Ishikawa (cell line): ENCODE results near the gene DHX32.

Source experiments
- CEBPB ChIP-seq: IDR thresholded peaks from 2 replicates; pipeline ENCODE4 v1.6.1; 2012
- CREB1 ChIP-seq: IDR thresholded peaks from 2 replicates; pipeline ENCODE4 v1.6.1; 2012; ENCODE audit warnings: low read depth
- EP300 ChIP-seq: IDR thresholded peaks from 2 replicates; pipeline ENCODE4 v1.6.1; 2012; ENCODE audit warnings: borderline replicate concordance
- FOXM1 ChIP-seq: IDR thresholded peaks from 2 replicates; pipeline ENCODE4 v1.6.1; 2012; ENCODE audit warnings: low read depth, borderline replicate concordance
- MAX ChIP-seq: IDR thresholded peaks from 2 replicates; pipeline ENCODE4 v1.6.1; 2012
- NFIC ChIP-seq: IDR thresholded peaks from 2 replicates; pipeline ENCODE4 v1.6.1; 2012
- RAD21 ChIP-seq: IDR thresholded peaks from 2 replicates; pipeline ENCODE4 v1.6.1; 2012; ENCODE audit warnings: low read depth
- REST ChIP-seq: IDR thresholded peaks from 2 replicates; pipeline ENCODE4 v1.6.1; 2012; ENCODE audit warnings: low read depth, mild to moderate bottlenecking
- TAF1 ChIP-seq: IDR thresholded peaks from 2 replicates; pipeline ENCODE4 v1.6.1; 2012; ENCODE audit warnings: low read depth, mild to moderate bottlenecking
- TCF12 ChIP-seq: IDR thresholded peaks from 2 replicates; pipeline ENCODE4 v1.6.1; 2012; ENCODE audit warnings: low read depth
- USF1 ChIP-seq: IDR thresholded peaks from 2 replicates; pipeline ENCODE4 v1.6.1; 2012
- YY1 ChIP-seq: IDR thresholded peaks from 2 replicates; pipeline ENCODE4 v1.6.1; 2012; ENCODE audit warnings: low read depth

- TF ChIP-seq EP300 (no peak), RAD21 (no peak), MAX (no peak), TAF1 (no peak), TCF12 (no peak), FOXM1 (no peak), CREB1 (no peak), NFIC (no peak), USF1 (no peak; the same call in 1 of the 2 replicates), CEBPB (no peak), REST (0 out of 2 replicates have a peak, but pooled peaks have one; percentile 3), YY1 (no peak)
Observed at GRCh38 chr10:125823663-125824251, 57.3 kb downstream of the DHX32 start.
